ENCODE data around the gene SLC17A7.

The SLC17A7 gene

GRCh38 chr19:49403404-49404187 lies 37.7 kb downstream of the SLC17A7 start:
- DNase-seq: no peak

- DNase-seq: peak; percentile 36
Measured at GRCh38 chr19:49400029-49400428, 41.3 kb downstream of the SLC17A7 start.

GRCh38 chr19:49398931-49399330 lies 42.4 kb downstream of the SLC17A7 start:
- DNase-seq: no peak

- no peak for DNase-seq
Measured at GRCh38 chr19:49398001-49398615, 43.2 kb downstream of the SLC17A7 start.

- no peak for DNase-seq
Measured at GRCh38 chr19:49396738-49397505, 44.4 kb downstream of the SLC17A7 start.

GRCh38 chr19:49395581-49396407 lies 45.5 kb downstream of the SLC17A7 start:
- no peak for DNase-seq

- no peak for DNase-seq
Measured at GRCh38 chr19:49393881-49394280, 47.4 kb downstream of the SLC17A7 start.

- DNase-seq: peak; percentile 82
Measured at GRCh38 chr19:49391581-49392399, 49.5 kb downstream of the SLC17A7 start.

GRCh38 chr19:49390929-49391359 lies 50.4 kb downstream of the SLC17A7 start:
- DNase-seq: no peak

GRCh38 chr19:49390131-49390928 lies 51.0 kb downstream of the SLC17A7 start:
- DNase-seq: no peak

GRCh38 chr19:49389406-49389805 lies 51.9 kb downstream of the SLC17A7 start:
- DNase-seq: no peak

- peak; percentile 83 for DNase-seq
Measured at GRCh38 chr19:49387936-49388372, 53.4 kb downstream of the SLC17A7 start, which contains the start of gene KASH5. KASH5 (plus strand) TSS chr19:49388249; CDS start chr19:49390884, 2,635 bp downstream.

GRCh38 chr19:49383599-49383998 lies 57.7 kb downstream of the SLC17A7 start:
- DNase-seq: no peak

- no peak for DNase-seq
Measured at GRCh38 chr19:49382639-49383038, 58.7 kb downstream of the SLC17A7 start.

- DNase-seq: no peak
Measured at GRCh38 chr19:49380391-49380790, 60.9 kb downstream of the SLC17A7 start.
